Right lobe of liver (tissue), 6 donors: Measurements from ENCODE around the gene CCSER1. TPM values are rescaled to one million over a fixed set of nuclear protein-coding genes. Genes with fewer than 3 reads are reported as not detected.

Experiments
- ATAC-seq, 4 donors: fragments of 200-7000 bp; cut with Tn5 transposase; one replicate each; pipeline ENCODE4 v1.9.1; 2020; ENCODE audit warnings: mild to moderate bottlenecking in 4 of 4, moderate library complexity in 4 of 4
- DNase-seq, 3 donors: peaks; one replicate each; pipeline ENCODE4 v3.0.0-alpha.2; 2020
- H3K27ac ChIP-seq, 3 donors: fragments of 200-600 bp; one replicate each; pipeline ENCODE4 v1.8.0; 2022
- H3K27me3 ChIP-seq, 2 donors: fragments of 200-600 bp; one replicate each; pipeline ENCODE4 v1.8.0; 2022
- H3K36me3 ChIP-seq, 4 donors: fragments of 200-600 bp; sonication (generic) in 1 of 4; one replicate each; pipeline versions ENCODE4 v1.5.1 to v1.8.0; 2017 to 2022; ENCODE audit warnings: control low read depth in 1 of 4
- H3K4me1 ChIP-seq, 4 donors: fragments of 200-600 bp; sonication (generic) in 1 of 4; one replicate each; pipeline versions ENCODE4 v1.5.1 to v1.8.0; 2017 to 2022; ENCODE audit warnings: control low read depth in 1 of 4
- H3K4me3 ChIP-seq, 3 donors: fragments of 200-600 bp; one replicate each; pipeline ENCODE4 v1.8.0; 2022
- H3K9me3 ChIP-seq, 4 donors: fragments of 200-600 bp; sonication (generic) in 1 of 4; one replicate each; pipeline versions ENCODE4 v1.5.1 to v1.8.0; 2017 to 2022; ENCODE audit warnings: control low read depth in 1 of 4
- CTCF ChIP-seq, 4 donors: fragments of 200-600 bp in 3 of 4; fragments of 450-650 bp in 1 of 4; IDR thresholded peaks; one replicate each; pipeline versions ENCODE4 v1.5.1 to v1.8.0; 2016 to 2022; ENCODE audit warnings: antibody characterized with exemption in 4 of 4, mild to moderate bottlenecking in 2 of 4
- POLR2A ChIP-seq: fragments of 450-650 bp; IDR thresholded peaks from one replicate; pipeline ENCODE4 v1.6.1; 2017; ENCODE audit warnings: antibody characterized with exemption, mild to moderate bottlenecking
- WGBS: methylation state at CpG from one replicate; pipeline ENCODE4 v1.1.6; 2018; ENCODE audit warnings: low coverage, low lambda C conversion rate; ENCODE audit not compliant: insufficient coverage; ENCODE audit errors: missing lambda C conversion rate; 5-methylcytosine and 5-hydroxymethylcytosine counted together
- intact Hi-C, 2 donors: fragments of 100-400 bp; cut with DNase I; formaldehyde crosslinking; loops; one replicate each; pipeline versions ENCODE4 v1.11.2 to v1.14.1; 2022
- total RNA-seq, 6 experiments: library from RNA; depleted of rRNA in 2 of 6; stranded (reverse); fragments of >200 nt in 2 of 6; fragmentation: NEBNext Ultra II Directional in 3 of 6; extraction: Animal tissue kit (Norgen Biotek cat#: 25700) in 3 of 6; gene quantifications; one replicate each; pipeline versions ENCODE4 v1.1.0 to v1.2.4, GENCODE V29; 2016 to 2023
- donor health status: DM: no; HTN: yes; CAD: no.
- donor health status: DM: no; HTN: no; CAD: no.
- donor health status: DM: no; HTN: no; CAD: no.
- donor health status: DM: no; HTN: yes; CAD: no.
- donor health status: DM: no; HTN: yes; CAD: no.

CCSER1 gene
- total RNA-seq, 6 experiments from 2014 or later: 0.15 to 1.00 (median 0.65) TPM

GRCh38 chr4:90624781-90625180 lies 497.6 kb downstream of the CCSER1 start:
- WGBS: 31% methylated on average over 3 of the region's 3 CpGs
- DNase-seq: no peak

GRCh38 chr4:90641861-90642599 lies 514.8 kb downstream of the CCSER1 start:
- 49% methylated on average over 7 of the region's 7 CpGs for WGBS
- DNase-seq: no peak

More at GRCh38 chr4:90624781-90625180, 497.6 kb downstream of the CCSER1 start:
- ATAC-seq: no peak
- Histone ChIP-seq H3K4me1 (no peaks in the 10 kb centered on the region), H3K27me3 (no peaks in the 10 kb centered on the region), H3K36me3 (no peaks in the 10 kb centered on the region), H3K9me3 (no peaks in the 10 kb centered on the region), H3K4me3 (no peak overlapping the region), H3K27ac (no peak overlapping the region)
- TF ChIP-seq POLR2A (no peak), CTCF (IDR thresholded peaks at IDR 0.05) (no peak)
- intact Hi-C loops: no loop called here

GRCh38 chr4:90643156-90643555 lies 516.0 kb downstream of the CCSER1 start:
- intact Hi-C loops: no loop called here
- Histone ChIP-seq H3K4me1 (no peaks in the 10 kb centered on the region), H3K9me3 (no peaks in the 10 kb centered on the region), H3K27me3 (no peaks in the 10 kb centered on the region), H3K27ac (no peak overlapping the region), H3K36me3 (no peaks in the 10 kb centered on the region), H3K4me3 (no peak overlapping the region)
- WGBS: 57% methylated on average over 1 of the region's 1 CpG
- no peak for DNase-seq
- TF ChIP-seq CTCF (IDR thresholded peaks at IDR 0.05): no peak
- TF ChIP-seq POLR2A: no peak
- no peak for ATAC-seq

More at GRCh38 chr4:90641861-90642599, 514.8 kb downstream of the CCSER1 start:
- TF ChIP-seq CTCF (IDR thresholded peaks at IDR 0.05) (no peak), POLR2A (no peak)
- intact Hi-C loops: no loop called here
- Histone ChIP-seq H3K9me3 (no peaks in the 10 kb centered on the region), H3K36me3 (no peaks in the 10 kb centered on the region), H3K27ac (no peak overlapping the region), H3K4me1 (no peaks in the 10 kb centered on the region), H3K27me3 (no peaks in the 10 kb centered on the region), H3K4me3 (no peak overlapping the region)
- ATAC-seq: no peak

- Histone ChIP-seq H3K4me1 (no peaks in the 10 kb centered on the region), H3K4me3 (no peak overlapping the region), H3K27ac (no peak overlapping the region), H3K36me3 (no peaks in the 10 kb centered on the region), H3K27me3 (no peaks in the 10 kb centered on the region), H3K9me3 (no peaks in the 10 kb centered on the region)
- intact Hi-C loops: no loop called here
- ATAC-seq: no peak
- no peak for DNase-seq
- no peak for TF ChIP-seq CTCF (IDR thresholded peaks at IDR 0.05)
- no peak for TF ChIP-seq POLR2A
Measured at GRCh38 chr4:90648311-90648710, 521.1 kb downstream of the CCSER1 start.
